ENCODE results near the gene IL18R1. TPM values are rescaled to one million over a fixed set of nuclear protein-coding genes. Genes with fewer than 3 reads are reported as not detected.

Gene IL18R1
- total RNA-seq, 1 donor from 2014 or later: 4.9 TPM

DNA sequence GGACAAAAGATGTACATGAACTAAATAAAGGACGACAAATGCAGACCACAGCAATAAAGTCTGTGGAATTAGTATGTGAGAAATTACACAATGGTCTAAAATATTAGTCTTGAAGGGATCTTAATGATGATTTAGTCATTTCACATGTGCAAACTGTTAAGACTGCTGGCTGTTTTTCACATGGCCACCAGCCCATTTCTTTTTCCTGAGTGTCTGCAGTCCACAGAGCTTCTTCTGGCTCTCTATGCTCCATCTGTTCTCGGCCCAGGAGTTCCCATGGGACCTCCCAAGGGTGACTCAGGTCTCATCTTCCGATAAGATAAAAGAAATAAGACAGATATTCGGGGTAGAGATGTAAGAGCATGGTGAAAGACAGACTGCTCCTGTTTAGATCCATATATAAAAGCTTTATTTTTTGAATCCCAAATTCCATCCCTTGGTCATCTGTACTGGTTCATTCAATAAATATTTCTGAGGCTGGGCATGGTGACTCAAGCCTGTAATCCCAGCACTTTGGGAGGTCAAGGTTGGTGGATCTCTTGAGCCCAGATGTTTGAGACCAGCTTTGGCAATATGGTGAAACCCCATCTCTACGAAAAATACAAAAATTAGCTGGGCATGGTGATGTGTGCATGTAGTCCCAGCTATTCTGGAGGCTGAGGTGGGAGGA is 24.1 kb upstream of the IL18R1 start:
- no peak for DNase-seq (ENCODE audit: extremely low spot score in 2 of 2)
- Histone ChIP-seq H3K27me3 (no peaks in the 10 kb centered on the region), H3K4me1 (no peaks in the 10 kb centered on the region), H3K9me3 (no peaks in the 10 kb centered on the region), H3K36me3 (no peaks in the 10 kb centered on the region), H3K4me3 (no peak overlapping the region), H3K27ac (no peak overlapping the region)
- intact Hi-C loops (cut with DNase I): no loop called here
- no peak for TF ChIP-seq POLR2A (IDR thresholded peaks at IDR 0.05)
- no peak for TF ChIP-seq POLR2AphosphoS5 (IDR thresholded peaks at IDR 0.05; ENCODE audit: insufficient read depth in 1 of 2, low read depth in 1 of 2)
- TF ChIP-seq, protein P1, sequence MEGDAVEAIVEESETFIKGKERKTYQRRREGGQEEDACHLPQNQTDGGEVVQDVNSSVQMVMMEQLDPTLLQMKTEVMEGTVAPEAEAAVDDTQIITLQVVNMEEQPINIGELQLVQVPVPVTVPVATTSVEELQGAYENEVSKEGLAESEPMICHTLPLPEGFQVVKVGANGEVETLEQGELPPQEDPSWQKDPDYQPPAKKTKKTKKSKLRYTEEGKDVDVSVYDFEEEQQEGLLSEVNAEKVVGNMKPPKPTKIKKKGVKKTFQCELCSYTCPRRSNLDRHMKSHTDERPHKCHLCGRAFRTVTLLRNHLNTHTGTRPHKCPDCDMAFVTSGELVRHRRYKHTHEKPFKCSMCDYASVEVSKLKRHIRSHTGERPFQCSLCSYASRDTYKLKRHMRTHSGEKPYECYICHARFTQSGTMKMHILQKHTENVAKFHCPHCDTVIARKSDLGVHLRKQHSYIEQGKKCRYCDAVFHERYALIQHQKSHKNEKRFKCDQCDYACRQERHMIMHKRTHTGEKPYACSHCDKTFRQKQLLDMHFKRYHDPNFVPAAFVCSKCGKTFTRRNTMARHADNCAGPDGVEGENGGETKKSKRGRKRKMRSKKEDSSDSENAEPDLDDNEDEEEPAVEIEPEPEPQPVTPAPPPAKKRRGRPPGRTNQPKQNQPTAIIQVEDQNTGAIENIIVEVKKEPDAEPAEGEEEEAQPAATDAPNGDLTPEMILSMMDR (IDR thresholded peaks at IDR 0.05): no peak

DNA sequence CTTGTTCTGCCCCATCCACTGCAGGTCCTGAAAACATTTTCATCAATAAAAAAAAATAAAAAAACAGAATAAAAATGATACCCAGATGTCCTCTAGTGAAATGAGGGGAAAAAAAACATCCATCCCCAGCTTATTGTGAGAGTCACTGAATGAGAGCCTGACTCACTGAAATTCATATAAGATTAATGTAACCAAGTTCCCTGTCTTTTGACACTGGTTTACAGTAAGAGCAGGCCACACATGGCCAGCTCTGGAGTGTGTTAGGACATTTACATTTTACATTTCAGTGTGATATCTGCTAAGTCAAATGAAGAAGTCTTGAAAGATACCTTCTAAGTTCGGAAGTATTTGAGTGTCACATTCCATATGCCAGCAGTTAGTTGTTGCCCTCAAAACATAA is 21.1 kb upstream of the IL18R1 start:
- no peak for DNase-seq (ENCODE audit: extremely low spot score in 2 of 2)
- Histone ChIP-seq H3K27ac (no peak overlapping the region), H3K4me1 (no peaks in the 10 kb centered on the region), H3K27me3 (no peaks in the 10 kb centered on the region), H3K4me3 (no peak overlapping the region), H3K9me3 (no peaks in the 10 kb centered on the region), H3K36me3 (no peaks in the 10 kb centered on the region)
- intact Hi-C loops (cut with DNase I): no loop called here
- TF ChIP-seq POLR2AphosphoS5 (IDR thresholded peaks at IDR 0.05; ENCODE audit: insufficient read depth in 1 of 2, low read depth in 1 of 2) (no peak), POLR2A (IDR thresholded peaks at IDR 0.05) (no peak)
- TF ChIP-seq, protein P1 (IDR thresholded peaks at IDR 0.05): no peak

DNA sequence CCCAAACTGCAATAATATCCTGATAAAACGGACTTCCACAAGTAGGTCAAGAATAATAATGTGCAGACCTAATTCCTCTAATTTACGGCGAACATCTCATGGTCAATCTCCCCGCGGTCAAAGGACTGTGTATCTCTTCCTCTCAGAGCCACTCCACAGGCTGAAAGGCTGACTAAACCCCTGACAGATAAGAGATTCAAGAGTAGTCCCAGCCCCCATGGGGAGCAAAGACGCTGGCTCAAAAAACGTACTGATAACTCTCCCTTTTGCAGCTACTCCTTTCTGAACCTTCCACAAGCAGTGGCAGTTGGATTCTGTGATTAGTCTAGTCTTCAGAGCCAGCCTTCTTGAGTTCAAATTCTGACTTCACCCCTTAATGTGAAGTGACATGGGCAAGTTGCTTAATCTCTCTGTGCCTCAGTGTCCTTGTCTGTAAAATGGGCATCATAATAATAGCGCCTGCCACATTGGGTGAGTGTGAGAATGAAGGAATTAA is 19.7 kb upstream of the IL18R1 start:
- no peak for DNase-seq (ENCODE audit: extremely low spot score in 2 of 2)
- H3K36me3 ChIP-seq: no peaks in the 10 kb centered on the region
- H3K9me3 ChIP-seq: no peaks in the 10 kb centered on the region
- H3K27me3 ChIP-seq: no peaks in the 10 kb centered on the region
- H3K4me1 ChIP-seq: no peaks in the 10 kb centered on the region
- intact Hi-C loops (cut with DNase I): no loop called here
- TF ChIP-seq POLR2AphosphoS5 (IDR thresholded peaks at IDR 0.05; ENCODE audit: insufficient read depth in 1 of 2, low read depth in 1 of 2): no peak
- TF ChIP-seq, protein P1 (IDR thresholded peaks at IDR 0.05): no peak
- no peak overlapping the region for H3K4me3 ChIP-seq
- H3K27ac ChIP-seq: no peak overlapping the region

DNA sequence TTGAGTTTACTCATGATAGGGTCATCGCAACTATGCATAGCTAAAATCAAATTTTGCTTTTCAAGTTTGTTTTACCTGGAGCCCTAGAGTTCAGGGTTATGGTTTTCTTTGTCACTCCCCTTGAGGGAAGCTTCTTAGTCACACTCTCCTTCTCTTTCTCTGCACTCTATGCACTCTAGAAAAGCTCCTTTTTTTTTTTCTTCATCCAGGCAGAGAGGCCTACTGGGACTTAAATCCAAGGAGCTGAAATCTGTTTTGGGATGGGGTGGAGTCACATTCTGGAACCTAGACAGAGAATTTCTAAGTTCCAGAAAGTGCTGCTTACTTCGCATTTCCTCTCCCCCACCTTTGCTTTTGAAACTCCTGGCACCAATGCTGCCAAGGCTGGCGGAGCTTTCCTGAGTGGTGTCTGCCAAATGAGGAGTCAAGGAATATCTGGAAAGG is 19.1 kb upstream of the IL18R1 start:
- Histone ChIP-seq H3K36me3 (no peaks in the 10 kb centered on the region), H3K4me1 (no peaks in the 10 kb centered on the region), H3K4me3 (no peak overlapping the region), H3K9me3 (no peaks in the 10 kb centered on the region), H3K27me3 (no peaks in the 10 kb centered on the region), H3K27ac (no peak overlapping the region)
- no peak for DNase-seq (ENCODE audit: extremely low spot score in 2 of 2)
- TF ChIP-seq, protein P1 (IDR thresholded peaks at IDR 0.05): no peak
- TF ChIP-seq POLR2A (IDR thresholded peaks at IDR 0.05): no peak
- no peak for TF ChIP-seq POLR2AphosphoS5 (IDR thresholded peaks at IDR 0.05; ENCODE audit: insufficient read depth in 1 of 2, low read depth in 1 of 2)
- intact Hi-C loops (cut with DNase I): no loop called here

DNA sequence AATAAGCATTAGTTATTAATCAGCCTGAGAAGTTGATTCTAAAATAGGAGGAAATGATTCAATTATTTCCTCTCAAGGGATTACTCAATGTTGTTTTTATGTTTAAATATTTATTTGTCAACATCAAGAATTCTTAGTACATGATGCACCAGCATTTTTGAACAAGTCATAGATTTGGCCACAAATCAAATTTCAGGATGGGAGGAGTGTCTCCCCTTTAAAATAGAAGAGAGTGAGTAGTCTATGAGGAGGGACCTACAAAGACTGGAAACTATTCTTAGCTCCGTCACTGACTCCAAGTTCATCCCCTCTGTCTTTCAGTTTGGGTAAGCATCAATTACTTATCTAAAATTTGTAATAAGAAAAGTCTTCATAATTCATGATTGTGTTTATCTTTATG is 18.6 kb upstream of the IL18R1 start:
- intact Hi-C loops (cut with DNase I): no loop called here
- no peak for DNase-seq (ENCODE audit: extremely low spot score in 2 of 2)
- Histone ChIP-seq H3K27ac (no peak overlapping the region), H3K27me3 (no peaks in the 10 kb centered on the region), H3K36me3 (no peaks in the 10 kb centered on the region), H3K4me1 (no peaks in the 10 kb centered on the region), H3K4me3 (no peak overlapping the region), H3K9me3 (no peaks in the 10 kb centered on the region)
- TF ChIP-seq POLR2AphosphoS5 (IDR thresholded peaks at IDR 0.05; ENCODE audit: insufficient read depth in 1 of 2, low read depth in 1 of 2): no peak
- TF ChIP-seq POLR2A (IDR thresholded peaks at IDR 0.05): no peak
- TF ChIP-seq, protein P1 (IDR thresholded peaks at IDR 0.05): no peak
